Measurements from ENCODE around the gene BUD31. TPM values are rescaled to one million over a fixed set of nuclear protein-coding genes. Genes with fewer than 3 reads are reported as not detected.

Gene BUD31
- total RNA-seq, 1 experiment from 2014 or later = 154 TPM

- Histone ChIP-seq H3K27ac (ENCODE audit: low read depth, low read length) (no peak overlapping the region), H3K9ac (ENCODE audit: low read length) (no peak overlapping the region), H3K36me3 (ENCODE audit: control insufficient read depth in 1 of 2, insufficient read depth in 2 of 2, low read length in 2 of 2) (peaks cover 24 to 48% of the 10 kb centered on the region in 2 experiments), H3K79me2 (ENCODE audit: insufficient read depth, low read length) (peaks cover 80% of the 10 kb centered on the region), H3K4me1 (ENCODE audit: control insufficient read depth in 1 of 2, insufficient read depth in 2 of 2, low read length in 2 of 2) (peaks cover 9 to 13% of the 10 kb centered on the region in 2 experiments; a peak in 3 of 4 replicates), H3K9me3 (ENCODE audit: control insufficient read depth in 1 of 2, insufficient read depth in 1 of 2, low read depth in 1 of 2, low read length in 2 of 2) (no peaks in the 10 kb centered on the region), H3K4me3 (replicated peaks in 1 of 2; ENCODE audit: low read depth in 1 of 2, low read length in 2 of 2) (no peak overlapping the region), H3K27me3 (ENCODE audit: insufficient read depth, low read length) (no peaks in the 10 kb centered on the region), H3K4me2 (ENCODE audit: low read length) (no peak overlapping the region), H4K20me1 (ENCODE audit: insufficient read depth) (no peaks in the 10 kb centered on the region; the same call in 1 of the 2 replicates), H3K9me2 (ENCODE audit: insufficient read depth) (no peaks in the 10 kb centered on the region), H2AFZ (ENCODE audit: low read depth, low read length, poor library complexity, severe bottlenecking) (no peak overlapping the region)
- ATAC-seq (no peak), DNase-seq (ENCODE audit: low read depth, low spot score) (no peak)
- intact Hi-C loops (cut with micrococcal nuclease) = no loop called here
- no peak for TF ChIP-seq EGR1 (IDR thresholded peaks at IDR 0.05; ENCODE audit: low read depth)
- no peak for TF ChIP-seq TCF7L2 (IDR thresholded peaks at IDR 0.05; ENCODE audit: borderline replicate concordance, extremely low read depth, insufficient read depth, insufficient read length)
- TF ChIP-seq, protein P1, sequence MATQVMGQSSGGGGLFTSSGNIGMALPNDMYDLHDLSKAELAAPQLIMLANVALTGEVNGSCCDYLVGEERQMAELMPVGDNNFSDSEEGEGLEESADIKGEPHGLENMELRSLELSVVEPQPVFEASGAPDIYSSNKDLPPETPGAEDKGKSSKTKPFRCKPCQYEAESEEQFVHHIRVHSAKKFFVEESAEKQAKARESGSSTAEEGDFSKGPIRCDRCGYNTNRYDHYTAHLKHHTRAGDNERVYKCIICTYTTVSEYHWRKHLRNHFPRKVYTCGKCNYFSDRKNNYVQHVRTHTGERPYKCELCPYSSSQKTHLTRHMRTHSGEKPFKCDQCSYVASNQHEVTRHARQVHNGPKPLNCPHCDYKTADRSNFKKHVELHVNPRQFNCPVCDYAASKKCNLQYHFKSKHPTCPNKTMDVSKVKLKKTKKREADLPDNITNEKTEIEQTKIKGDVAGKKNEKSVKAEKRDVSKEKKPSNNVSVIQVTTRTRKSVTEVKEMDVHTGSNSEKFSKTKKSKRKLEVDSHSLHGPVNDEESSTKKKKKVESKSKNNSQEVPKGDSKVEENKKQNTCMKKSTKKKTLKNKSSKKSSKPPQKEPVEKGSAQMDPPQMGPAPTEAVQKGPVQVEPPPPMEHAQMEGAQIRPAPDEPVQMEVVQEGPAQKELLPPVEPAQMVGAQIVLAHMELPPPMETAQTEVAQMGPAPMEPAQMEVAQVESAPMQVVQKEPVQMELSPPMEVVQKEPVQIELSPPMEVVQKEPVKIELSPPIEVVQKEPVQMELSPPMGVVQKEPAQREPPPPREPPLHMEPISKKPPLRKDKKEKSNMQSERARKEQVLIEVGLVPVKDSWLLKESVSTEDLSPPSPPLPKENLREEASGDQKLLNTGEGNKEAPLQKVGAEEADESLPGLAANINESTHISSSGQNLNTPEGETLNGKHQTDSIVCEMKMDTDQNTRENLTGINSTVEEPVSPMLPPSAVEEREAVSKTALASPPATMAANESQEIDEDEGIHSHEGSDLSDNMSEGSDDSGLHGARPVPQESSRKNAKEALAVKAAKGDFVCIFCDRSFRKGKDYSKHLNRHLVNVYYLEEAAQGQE (IDR thresholded peaks at IDR 0.05; ENCODE audit: low read depth) = no peak
- ChIA-PET CTCF (no interaction called here), POLR2A (no interaction called here), RAD21 (ENCODE audit: low non-redundant PET in 1 of 2, low total read pairs in 2 of 2, uncharacterized antibody in 2 of 2, unreplicated experiment in 2 of 2) (no interaction called here)
- no TSS peak for BruUV-seq (replicated peaks)
These were observed 4.4 kb upstream of the BUD31 start for GRCh38 chr7:99404235-99404976.

DNA sequence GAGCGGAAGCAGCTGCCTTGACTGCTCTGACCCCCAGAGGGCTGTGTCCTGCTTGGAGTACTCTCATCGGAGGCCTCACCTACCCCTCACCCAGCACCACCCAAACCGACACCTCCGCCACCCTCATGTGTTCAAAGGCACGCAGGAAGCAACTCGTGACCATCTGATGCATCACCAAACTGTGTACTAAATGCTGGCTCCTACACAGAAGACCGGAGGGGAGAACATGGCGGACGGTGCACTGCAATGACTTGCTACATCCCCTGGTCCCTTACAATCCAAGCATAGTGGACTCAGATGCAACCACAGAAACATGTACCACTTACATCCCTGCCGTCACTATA is 3.8 kb upstream of the BUD31 start:
- TF ChIP-seq CEBPB (IDR thresholded peaks at IDR 0.05; ENCODE audit: low read depth) = no peak
- POLR2A ChIA-PET = no interaction called here
- no peak overlapping the region for H3K4me3 ChIP-seq (replicated peaks in 1 of 2; ENCODE audit: low read depth in 1 of 2, low read length in 2 of 2)
- no peak overlapping the region for H3K27ac ChIP-seq (ENCODE audit: low read depth, low read length)
- H3K9me2 ChIP-seq (ENCODE audit: insufficient read depth) = no peaks in the 10 kb centered on the region
- H3K9me3 ChIP-seq (ENCODE audit: control insufficient read depth in 1 of 2, insufficient read depth in 1 of 2, low read depth in 1 of 2, low read length in 2 of 2) = no peaks in the 10 kb centered on the region
- RAD21 ChIA-PET (ENCODE audit: low non-redundant PET in 1 of 2, low total read pairs in 2 of 2, uncharacterized antibody in 2 of 2, unreplicated experiment in 2 of 2) = no interaction called here
- no peak for DNase-seq (ENCODE audit: low read depth, low spot score)
- ATAC-seq = no peak
- H3K4me2 ChIP-seq (ENCODE audit: low read length) = no peak overlapping the region
- no peak overlapping the region for H3K9ac ChIP-seq (ENCODE audit: low read length)
- H3K27me3 ChIP-seq (ENCODE audit: insufficient read depth, low read length) = no peaks in the 10 kb centered on the region
- peaks cover 11 to 16% of the 10 kb centered on the region in 2 experiments; a peak in 3 of 4 replicates for H3K4me1 ChIP-seq (ENCODE audit: control insufficient read depth in 1 of 2, insufficient read depth in 2 of 2, low read length in 2 of 2)
- H4K20me1 ChIP-seq (ENCODE audit: insufficient read depth) = no peaks in the 10 kb centered on the region; the same call in 1 of the 2 replicates
- H2AFZ ChIP-seq (ENCODE audit: low read depth, low read length, poor library complexity, severe bottlenecking) = no peak overlapping the region
- intact Hi-C loops (cut with micrococcal nuclease) = no loop called here
- peaks cover 19 to 44% of the 10 kb centered on the region in 2 experiments; a peak in 3 of 4 replicates for H3K36me3 ChIP-seq (ENCODE audit: control insufficient read depth in 1 of 2, insufficient read depth in 2 of 2, low read length in 2 of 2)
- no TSS peak for BruUV-seq (replicated peaks)
- peaks cover 86% of the 10 kb centered on the region for H3K79me2 ChIP-seq (ENCODE audit: insufficient read depth, low read length)
- CTCF ChIA-PET = no interaction called here

Measured in HCT116 (cell line).